ENCODE measurements around the gene THOC6.

- TF ChIP-seq ATF1 (CRISPR knock-in tag; IDR thresholded peaks at IDR 0.05) (no peak), CTCF (IDR thresholded peaks at IDR 0.05) (no peak), NR2C2 (CRISPR knock-in tag; IDR thresholded peaks at IDR 0.05) (no peak), PREB (CRISPR knock-in tag; IDR thresholded peaks at IDR 0.05; ENCODE audit: borderline replicate concordance) (no peak), KAT7 (CRISPR knock-in tag; IDR thresholded peaks at IDR 0.05; ENCODE audit: borderline replicate concordance) (no peak), ATF2 (CRISPR knock-in tag; IDR thresholded peaks at IDR 0.05; ENCODE audit: borderline replicate concordance, low read depth) (no peak), ZBTB21 (CRISPR knock-in tag; IDR thresholded peaks at IDR 0.05; ENCODE audit: borderline replicate concordance) (no peak), FOXP4 (CRISPR knock-in tag; IDR thresholded peaks at IDR 0.05) (no peak)
These were observed 44.1 kb upstream of the THOC6 start for GRCh38 chr16:2979669-2980226.

All from WTC11 (cell line).